HG02970 (cell line): ENCODE data around the gene SNCG.
"Not testable (repeated sequence)": the region's sequence is repeated elsewhere in the genome, so short reads cannot be mapped to it uniquely, and the experiment has no call there.

Experiments used
- ATAC-seq: cut with Tn5 transposase; IDR thresholded peaks from one replicate; pipeline ENCODE4 v1.9.1; 2021; ENCODE audit warnings: mild to moderate bottlenecking, moderate library complexity, moderate number of reproducible peaks; ENCODE audit not compliant: unreplicated experiment, low FRiP score

The SNCG gene

DNA sequence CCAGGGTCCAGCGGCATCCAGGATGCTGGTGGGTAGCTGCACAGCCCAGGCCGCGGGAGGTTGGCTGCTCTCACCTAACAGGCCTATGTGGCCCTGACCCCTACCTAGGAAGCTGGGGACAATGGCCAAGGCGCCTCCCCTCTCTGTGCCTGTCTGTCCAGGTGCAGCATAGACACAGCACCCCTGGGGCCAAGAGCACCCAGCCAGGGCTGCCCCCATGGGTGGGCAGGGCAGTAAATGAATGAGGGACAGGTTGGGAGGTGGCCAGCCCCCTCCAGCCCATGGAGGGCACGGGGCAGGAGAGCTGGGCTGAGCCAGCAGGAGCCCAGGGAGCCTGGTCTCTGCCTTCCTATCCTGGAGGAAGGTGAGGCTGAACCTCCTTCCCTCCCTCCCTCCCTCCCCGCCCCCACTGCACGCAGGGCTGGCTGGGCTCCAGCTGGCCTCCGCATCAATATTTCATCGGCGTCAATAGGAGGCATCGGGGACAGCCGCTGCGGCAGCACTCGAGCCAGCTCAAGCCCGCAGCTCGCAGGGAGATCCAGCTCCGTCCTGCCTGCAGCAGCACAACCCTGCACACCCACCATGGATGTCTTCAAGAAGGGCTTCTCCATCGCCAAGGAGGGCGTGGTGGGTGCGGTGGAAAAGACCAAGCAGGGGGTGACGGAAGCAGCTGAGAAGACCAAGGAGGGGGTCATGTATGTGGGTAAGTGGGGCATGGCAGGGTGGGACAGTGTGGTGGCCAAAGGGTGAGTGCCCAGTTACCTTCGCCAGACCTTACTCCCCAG lies at the start of gene SNCG:
SNCG (plus strand) TSS at position 484 of the 785 bp plus-strand sequence; CDS start at position 583, 99 bp downstream.
- ATAC-seq, result no peak

DNA sequence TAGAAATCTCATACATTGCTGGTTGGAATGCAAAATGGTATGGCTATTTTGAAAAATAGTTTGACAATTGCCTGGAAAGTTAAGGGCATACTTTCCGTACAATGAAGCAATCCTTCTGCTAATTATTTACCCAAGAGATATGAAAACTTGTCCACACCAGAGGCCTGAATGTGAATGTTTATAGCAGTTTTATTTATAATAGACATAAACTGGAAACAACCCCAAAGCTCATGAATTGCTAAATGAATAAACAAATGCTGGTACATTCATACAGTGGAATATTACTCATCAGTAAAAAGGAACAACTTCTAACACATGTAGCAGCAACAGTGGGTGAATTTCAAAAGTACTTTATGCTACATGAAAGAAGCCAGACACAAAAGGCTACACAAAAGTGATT lies 43.7 kb upstream of the SNCG start:
- no peak for ATAC-seq

DNA sequence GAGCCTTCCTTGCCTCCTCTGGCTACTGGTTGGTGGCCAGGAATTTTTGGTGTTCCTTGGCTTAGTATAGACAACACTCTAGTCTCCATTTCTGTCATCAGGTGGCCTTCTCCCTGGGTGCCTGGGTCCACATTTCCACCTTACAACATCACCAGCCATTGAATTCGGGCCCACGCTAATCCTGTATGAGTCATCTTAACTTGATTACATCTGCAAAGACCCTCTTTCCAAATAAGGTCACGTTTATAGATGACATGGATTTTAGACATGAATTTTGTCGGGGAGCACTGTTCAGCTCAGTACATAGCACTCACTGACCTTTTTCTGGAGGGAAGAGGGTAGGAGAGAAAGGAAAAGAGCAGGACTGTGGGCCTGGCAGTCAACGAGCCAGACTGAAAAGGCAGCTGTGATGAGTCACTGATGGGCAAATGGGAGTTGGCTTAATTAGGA lies 40.4 kb upstream of the SNCG start:
- no peak for ATAC-seq

DNA sequence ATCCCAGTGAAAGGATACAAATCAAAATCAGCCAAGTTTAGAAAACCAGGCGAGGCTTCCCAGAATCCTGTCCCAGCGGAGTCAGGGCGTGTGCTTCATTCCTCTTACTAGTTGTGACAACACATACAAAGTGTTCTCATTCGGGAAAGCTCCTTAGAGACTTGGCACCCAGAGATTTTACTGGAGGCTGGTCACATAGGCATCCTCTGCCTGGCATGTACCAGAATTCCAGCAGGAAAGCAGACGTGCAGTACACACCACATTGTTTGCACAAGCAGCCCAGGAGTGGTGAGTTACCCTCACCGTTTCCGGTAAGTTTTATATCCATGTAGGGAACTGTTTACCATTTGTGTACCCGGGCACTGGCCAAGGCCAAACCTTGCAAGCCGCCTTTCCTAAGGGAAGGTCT lies 35.8 kb upstream of the SNCG start:
- no peak for ATAC-seq

DNA sequence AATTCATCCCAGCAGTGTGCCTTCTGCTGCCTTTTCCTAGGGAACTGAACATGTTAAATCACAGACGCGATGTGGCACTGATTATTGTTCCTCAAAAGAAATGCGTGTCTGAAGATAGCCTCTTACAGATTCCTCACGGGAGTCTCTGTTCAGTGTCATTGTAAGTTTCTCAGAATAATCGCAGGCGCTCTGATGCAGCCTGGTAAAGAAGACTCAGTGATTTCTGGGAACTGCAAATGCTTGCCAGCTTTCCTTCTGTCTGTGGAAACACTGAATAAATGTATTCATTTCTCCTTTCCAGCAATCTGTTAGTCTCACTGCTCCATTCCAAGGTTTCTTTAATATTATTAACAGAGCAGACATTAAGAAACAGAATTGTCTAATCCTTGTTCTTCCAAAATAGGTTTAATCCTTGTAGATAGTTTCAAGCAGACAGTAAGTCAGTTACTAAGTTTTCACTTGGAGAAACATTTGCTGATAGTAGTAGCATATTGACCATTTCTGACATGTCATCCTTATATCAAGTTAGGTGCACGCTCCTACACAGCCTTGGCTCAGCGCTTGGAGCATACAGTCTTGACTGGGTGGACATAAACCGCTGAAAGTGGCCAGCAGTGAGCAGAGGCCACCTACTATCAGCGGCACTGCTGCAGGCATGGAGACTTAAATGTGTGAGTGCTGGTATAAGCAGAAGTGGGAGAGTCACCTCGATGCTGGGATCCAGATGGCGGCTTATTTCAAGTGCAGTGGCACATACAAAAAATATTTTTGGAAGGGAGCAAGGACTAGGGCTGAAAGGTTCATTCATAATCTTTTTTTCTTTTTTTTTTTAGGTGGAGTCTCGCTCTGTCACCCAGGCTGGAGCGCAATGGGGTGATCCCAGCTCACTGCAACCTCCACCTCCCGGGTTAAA lies 28.7 kb upstream of the SNCG start:
- ATAC-seq, result no peak

DNA sequence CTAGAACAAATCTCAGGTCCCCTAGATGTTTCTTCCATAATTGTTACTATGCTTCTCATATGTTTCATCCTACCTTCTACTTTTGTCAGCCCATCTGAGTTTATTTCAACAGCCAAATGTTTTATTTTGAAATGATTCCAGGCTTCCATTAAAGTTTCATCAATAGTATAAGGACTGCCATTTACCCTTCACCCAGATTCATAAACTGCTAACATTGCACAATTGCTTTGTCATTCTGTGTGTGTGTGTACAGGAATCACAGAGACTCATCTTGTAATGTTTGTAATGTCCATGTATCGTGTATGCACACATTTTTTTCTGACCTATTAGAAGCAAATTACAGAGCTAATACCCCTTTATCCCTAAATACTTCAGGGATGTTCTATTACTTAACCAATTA lies 26.5 kb upstream of the SNCG start:
- no peak for ATAC-seq

DNA sequence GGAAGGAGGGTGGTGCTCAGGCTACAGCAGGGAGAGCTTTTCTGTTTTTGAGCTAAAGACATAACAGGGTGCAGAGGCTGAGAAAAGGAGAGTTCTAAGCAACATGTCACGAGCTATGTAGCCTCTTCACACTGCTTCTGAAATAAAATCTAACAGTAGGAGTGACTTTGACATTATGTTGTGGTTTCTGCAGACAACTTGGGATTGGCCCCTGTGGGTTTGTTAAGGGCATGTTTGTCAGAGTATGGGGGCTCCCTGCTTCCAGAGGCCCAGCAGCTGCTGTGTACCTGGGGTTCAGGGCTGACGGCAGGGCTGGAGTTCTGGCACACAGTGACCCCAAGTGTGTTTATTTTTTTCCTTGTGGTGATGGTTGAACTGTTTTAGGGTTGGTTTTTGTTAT lies 25.7 kb upstream of the SNCG start:
- no peak for ATAC-seq

DNA sequence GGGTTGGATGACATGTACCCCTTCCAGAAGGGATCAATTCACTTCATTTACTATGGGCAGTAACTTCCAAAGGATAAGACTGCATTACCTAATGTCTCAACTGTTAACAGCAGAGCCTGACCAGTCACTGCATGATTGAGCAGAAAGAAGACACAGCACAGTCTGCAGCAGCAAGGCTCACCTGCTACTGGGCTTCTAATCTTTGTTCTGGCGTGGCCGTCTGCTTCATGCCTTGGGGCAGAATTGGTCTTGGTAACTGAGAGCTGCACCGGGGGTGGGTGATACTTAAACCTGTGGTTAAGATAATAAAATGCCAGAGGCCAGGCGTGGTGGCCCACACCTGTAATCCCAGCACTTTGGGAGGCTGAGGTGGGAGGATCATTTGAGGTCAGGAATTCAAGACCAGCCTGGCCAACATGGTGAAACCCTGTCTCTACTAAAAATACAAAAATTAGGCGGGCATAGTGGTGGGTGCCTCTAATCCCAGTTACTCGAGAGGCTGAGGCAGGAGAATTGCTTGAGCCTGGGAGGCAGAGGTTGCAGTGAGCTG lies 24.2 kb upstream of the SNCG start:
- ATAC-seq, result not testable (repeated sequence)

DNA sequence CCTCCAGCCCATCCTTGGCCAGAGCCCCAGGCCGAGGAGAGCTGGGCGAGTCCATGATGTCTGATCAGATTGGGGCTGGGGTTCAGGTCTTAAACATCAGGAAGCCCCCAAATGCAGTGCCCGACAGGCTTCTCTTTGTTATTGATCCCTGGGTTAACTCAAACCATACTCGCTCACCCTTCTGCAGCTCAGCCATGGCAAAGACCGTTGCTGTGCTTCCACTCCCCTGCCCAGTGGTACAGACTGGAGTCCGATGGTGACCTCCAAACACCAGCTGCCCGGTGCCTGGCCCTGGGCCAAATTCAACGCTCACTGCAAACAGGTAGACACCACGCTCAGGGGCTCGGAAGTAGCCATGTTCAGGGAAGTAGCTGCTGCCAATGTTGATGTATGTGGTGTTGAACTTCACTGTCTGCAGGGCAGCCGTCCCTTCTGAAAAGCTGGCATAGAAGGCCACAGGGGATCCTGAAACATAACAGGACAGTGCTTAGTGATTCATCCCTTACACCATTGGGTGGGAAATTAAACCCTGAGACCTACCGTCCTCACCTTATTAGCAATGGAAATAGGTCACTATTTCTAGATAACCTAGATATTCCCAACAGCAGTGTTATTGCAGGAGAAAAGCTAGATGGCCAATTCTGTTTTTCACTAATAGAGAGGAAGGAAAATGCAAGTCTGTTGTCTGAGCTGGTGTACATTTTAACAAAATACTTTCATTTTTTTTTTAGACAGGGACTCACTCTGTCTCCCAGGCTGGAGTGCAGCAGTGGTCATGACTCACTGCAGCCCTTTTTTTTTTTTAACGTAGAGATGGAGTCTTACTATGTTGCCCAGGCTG lies 21.5 kb upstream of the SNCG start:
- ATAC-seq, result no peak

DNA sequence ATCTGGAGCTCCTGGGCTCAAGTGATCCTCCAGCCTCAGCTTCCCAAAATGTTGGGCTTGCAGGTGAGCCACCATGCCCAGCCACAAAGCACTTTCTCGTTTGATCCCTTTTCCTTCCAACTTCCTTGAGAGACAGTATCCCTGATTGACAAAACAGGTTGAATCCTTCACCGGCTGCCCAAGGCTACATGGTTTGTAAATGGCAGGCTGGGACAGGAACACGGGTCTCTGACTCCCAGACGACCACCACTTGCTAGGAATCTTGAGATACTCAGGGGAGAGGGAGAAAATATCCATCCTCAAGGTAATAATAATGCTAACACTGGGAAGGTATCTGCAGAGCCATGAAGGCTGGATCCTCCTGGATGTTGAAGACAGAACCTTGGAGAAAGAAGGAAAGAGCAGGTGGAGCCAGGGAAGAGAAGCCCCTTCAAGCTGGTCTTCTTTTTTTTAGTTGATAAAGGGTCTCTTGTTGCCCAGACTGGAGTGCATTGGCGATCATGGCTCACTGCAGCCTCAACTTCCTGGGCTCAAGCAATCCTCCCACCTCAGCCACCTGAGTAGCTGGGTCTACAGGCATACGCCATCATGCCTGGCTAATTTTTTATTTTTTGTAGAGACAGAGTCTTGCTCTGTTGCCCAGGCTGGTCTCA lies 20.8 kb upstream of the SNCG start:
- no peak for ATAC-seq

DNA sequence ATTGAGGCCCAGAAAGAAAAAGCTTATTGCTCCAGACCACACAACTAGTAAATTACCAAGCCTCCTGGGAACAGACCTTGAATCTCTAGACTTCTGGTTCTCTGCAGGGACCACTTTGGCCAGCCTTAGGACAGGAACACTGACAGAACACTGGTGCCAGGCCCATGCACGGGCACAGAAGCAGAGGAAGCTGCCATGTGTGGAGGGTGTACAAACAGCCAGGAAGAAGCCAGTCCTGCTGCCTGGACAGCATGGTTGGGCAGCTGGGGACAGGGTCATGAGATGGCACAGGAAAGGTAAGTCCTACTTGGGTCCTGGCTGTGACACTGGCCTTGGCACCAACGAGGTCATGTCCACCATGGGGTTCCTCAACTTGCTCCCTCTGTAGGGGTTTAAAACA lies 20.1 kb upstream of the SNCG start:
- no peak for ATAC-seq

DNA sequence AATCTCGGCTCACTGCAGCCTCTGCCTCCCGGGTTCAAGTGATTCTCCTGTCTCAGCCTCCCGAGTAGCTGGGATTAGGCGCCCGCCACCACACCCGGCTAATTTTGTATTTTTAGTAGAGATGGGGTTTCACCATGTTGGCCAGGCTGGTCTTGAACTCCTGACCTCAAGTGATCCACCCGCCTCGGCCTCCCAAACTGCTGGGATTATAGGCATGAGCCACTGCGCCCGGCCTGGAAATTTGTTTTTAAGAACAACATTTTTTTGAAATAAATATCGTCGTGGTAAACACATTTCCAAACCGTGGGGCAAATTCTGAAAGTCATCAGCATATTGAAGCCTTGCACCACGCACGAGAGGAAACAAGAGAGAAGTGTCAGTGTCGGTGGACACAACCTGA lies 18.3 kb upstream of the SNCG start:
- ATAC-seq, result not testable (repeated sequence)

DNA sequence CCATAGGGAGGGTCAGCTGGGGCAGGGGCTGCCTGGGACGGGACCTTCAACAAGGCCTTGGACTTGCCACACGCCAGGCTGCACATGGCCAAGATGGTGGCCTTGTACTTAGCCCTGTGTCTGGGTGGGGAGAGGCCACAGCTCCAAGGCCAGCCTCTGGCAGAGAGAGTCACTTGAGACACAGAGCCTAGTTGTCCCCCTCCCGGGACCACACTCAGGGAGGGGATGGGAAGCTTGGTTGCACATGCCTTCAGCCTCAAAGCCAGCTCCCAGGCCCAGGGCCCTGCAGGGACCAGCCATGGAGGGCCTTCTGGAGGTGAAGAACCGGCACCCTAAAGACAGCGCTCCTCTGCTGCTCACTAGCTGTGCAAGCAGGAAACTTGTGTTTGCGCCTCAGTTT lies 17.7 kb upstream of the SNCG start:
- no peak for ATAC-seq

DNA sequence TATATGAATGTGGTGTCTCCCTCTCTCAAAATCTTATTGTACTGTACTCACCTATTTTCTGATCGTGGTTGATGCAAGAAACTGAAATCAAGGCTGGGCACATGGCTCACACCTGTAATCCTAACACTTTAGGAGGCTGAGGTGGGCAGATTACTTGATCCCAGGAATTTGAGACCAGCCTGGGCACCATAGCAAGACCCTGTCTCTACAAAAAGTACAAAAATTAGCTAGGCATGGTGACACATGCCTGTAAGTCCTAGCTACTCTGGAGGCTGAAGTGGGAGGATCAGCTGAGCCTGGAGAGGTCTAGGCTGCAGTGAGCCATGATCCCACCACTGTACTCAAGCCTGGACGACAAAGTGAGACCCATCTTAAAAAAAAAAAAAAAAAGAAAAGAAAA lies 17.0 kb upstream of the SNCG start:
- ATAC-seq, result no peak

DNA sequence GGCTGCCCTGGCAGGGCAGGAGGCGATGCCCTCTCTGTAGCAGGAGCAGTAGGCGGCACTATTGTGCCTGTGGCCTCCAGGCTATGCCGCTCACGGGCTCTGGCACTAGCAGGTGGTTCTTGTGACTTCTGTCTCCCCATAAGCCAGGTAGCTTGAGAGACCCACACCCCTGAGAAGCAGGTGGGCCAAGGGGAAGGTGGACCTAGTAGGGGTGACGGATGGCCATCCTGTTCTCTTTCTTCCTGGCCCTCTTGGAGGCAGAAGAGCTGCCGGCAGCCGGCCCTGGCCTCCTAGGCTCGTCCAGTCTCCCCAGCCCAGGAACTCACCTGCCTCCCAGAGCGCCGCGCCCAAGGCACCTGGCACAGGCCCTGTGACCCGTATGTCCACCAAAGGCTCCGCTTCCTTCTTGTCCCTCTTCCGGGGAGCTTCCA lies 16.4 kb upstream of the SNCG start:
- ATAC-seq, result no peak

DNA sequence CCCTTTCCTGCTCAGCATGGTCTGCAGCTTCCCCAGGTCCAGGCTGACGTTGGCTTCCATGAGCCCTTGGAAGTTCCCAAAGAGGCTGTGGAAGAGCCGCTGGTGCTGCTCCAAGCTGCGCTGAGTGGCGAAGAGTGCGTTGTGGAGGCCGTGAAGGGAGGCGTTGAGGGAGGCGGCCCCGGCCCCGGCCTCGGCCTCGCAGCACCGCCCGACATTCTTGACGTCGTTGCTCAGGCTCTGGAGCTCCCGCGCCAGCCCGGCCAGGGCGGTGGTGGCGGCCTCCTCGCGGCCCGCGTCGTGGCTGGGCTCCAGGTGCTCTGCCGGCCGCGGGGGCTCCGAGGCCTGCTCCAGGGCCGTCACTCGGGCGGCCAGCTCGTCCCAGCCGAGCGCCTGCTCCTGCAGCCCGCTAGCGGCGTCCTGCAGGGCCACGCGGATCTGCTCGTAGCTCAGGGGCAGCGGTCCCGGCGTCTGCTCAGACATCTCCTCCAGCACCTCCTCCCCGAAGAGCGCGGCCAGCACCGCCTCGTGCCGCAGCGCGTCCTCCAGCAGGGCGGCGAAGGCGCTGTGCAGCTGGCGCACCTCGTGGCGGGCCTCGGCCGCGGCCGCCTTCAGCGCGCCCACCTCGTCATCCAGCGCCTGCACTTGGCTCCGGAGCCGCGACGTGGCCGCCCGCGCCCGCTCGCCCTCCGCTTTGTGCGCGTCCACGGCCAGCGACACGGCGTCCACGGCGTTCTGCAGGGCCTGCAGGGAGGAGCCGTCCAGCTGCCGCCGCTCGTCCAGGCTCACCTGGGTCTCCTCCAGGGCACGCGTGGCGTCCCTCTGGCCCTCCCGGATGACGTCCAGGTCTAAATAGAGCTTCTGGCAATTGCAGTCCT lies 15.7 kb upstream of the SNCG start:
- ATAC-seq, result no peak

DNA sequence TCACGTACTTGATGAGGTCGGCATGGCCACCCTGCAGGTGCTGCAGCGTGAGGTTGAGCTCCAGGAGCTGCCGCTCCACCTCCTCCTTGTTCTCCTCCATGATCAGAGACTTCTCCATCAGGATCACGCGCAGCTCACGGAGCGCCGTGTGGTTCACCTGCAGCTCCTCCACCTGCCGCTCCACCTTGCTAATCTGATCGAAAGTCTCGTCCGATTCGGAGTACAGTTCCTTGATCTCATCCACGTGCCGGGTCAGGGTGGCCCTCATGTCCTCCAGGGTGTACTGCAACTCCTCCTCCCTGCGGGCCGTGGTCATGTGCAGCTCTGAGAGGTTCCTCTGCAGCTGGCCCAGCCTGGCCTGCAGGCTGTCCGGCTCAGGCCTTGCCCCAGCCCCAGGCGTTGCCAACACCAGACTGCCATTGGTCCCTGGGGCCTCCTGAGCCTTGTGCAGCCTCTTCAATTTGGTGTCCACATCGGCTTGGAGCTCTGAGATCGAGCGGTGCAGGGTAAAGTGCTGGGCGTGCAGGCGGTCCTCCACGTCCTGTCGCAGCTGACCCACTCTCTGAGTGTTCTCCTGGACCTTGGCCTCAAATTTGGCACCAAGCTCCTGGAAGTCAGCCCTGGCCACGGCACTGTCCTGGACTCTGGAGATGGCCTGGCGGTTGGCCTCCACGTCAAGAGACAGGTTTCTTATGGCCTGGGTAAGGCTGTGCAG lies 14.9 kb upstream of the SNCG start:
- no peak for ATAC-seq

DNA sequence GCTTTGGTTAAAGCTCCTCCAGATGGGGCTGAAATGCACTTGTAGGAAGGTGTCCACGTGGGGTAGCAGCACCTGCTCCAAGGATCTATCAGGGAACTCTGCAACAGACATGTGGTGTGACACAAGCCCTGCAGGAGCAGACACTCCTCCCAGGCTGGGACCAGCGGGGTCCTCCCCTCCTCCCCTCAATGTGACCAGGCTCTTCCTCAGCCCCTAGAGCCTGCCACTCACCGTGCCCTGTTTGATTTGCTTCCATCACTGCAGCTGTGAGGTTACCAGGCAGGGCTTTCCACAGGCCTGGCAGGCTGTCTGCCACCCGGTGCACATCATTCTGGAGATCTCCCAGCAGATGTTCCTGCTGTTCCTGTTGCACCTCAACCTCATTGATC lies 14.4 kb upstream of the SNCG start:
- no peak for ATAC-seq
